SK-N-SH (cell line): ENCODE measurements around the gene SNX8. TPM values are rescaled to one million over a fixed set of nuclear protein-coding genes. Genes with fewer than 3 reads are reported as not detected.

Experiments used
- CTCF ChIA-PET: fragments of 300-600, 350-600 bp; formaldehyde crosslinking; extraction: SDS; loops from one replicate; lab custom pipeline; 2021; lab: Yijun Ruan, JAX
- POLR2A ChIA-PET: fragments of 350-600 bp; sonication (Branson Sonifier 250); formaldehyde crosslinking; extraction: SDS; loops from one replicate; lab custom pipeline; 2020; ENCODE audit warnings: antibody characterized with exemption, inconsistent platforms; lab: Yijun Ruan, JAX
- DNase-seq: peaks from one replicate; pipeline ENCODE4 v3.0.0; 2012
- H2AFZ ChIP-seq: fragments of 200-600 bp; sonication (generic); 2 replicates; pipeline ENCODE4 v1.8.1; 2016; ENCODE audit warnings: antibody characterized with exemption, mild to moderate bottlenecking, low read depth
- H3F3A ChIP-seq: fragments of 200-600 bp; sonication (generic); replicated peaks from 2 replicates; pipeline ENCODE3; 2016; ENCODE audit warnings: antibody characterized with exemption, mild to moderate bottlenecking; ENCODE audit not compliant: insufficient read depth
- H3K27ac ChIP-seq, 2 experiments: fragments of 200-500 bp in 1 of 2; fragments of 200-600 bp in 1 of 2; sonication (Bioruptor generic) in 1 of 2; sonication (generic), shearing (Covaris generic) in 1 of 2; 2 replicates each; pipeline versions ENCODE4 v1.5.1 to v1.6.1; 2014 to 2016; ENCODE audit warnings: low read depth in 2 of 2, inconsistent platforms in 1 of 2, low read length in 1 of 2, mild to moderate bottlenecking in 1 of 2, mixed read lengths in 1 of 2
- H3K27me3 ChIP-seq: fragments of 200-600 bp; sonication (generic), shearing (Covaris generic); 2 replicates; pipeline ENCODE4 v1.6.1; 2016; ENCODE audit warnings: mixed run types; ENCODE audit not compliant: insufficient read depth
- H3K36me3 ChIP-seq, 2 experiments: fragments of 200-500 bp in 1 of 2; fragments of 200-600 bp in 1 of 2; sonication (Bioruptor generic) in 1 of 2; sonication (generic) in 1 of 2; replicated peaks in 1 of 2; 2 replicates each; pipeline versions ENCODE3 to v1.5.1; 2014 to 2016; ENCODE audit warnings: low read length in 1 of 2, mild to moderate bottlenecking in 1 of 2; ENCODE audit not compliant: insufficient read depth in 2 of 2, control insufficient read depth in 1 of 2
- H3K4me1 ChIP-seq, 2 experiments: fragments of 200-500 bp in 1 of 2; fragments of 200-600 bp in 1 of 2; sonication (Bioruptor generic) in 1 of 2; sonication (generic), shearing (Covaris generic) in 1 of 2; 2 replicates each; pipeline versions ENCODE4 v1.5.1 to v1.6.1; 2014 to 2016; ENCODE audit warnings: low read depth in 1 of 2, low read length in 1 of 2, mixed run types in 1 of 2; ENCODE audit not compliant: insufficient read depth in 2 of 2, control insufficient read depth in 1 of 2
- H3K4me2 ChIP-seq: fragments of 200-600 bp; sonication (generic), shearing (Covaris generic); 2 replicates; pipeline ENCODE4 v1.6.1; 2017; ENCODE audit warnings: mixed run types
- H3K4me3 ChIP-seq, 2 experiments: fragments of 200-500 bp in 1 of 2; fragments of 200-600 bp in 1 of 2; sonication (Bioruptor generic) in 1 of 2; sonication (generic), shearing (Covaris generic) in 1 of 2; 2 replicates each; pipeline versions ENCODE4 v1.5.1 to v1.8.1; 2014 to 2016; ENCODE audit warnings: low read depth in 2 of 2, inconsistent platforms in 1 of 2, low read length in 1 of 2, mild to moderate bottlenecking in 1 of 2, mixed read lengths in 1 of 2, moderate library complexity in 1 of 2
- H3K79me2 ChIP-seq: fragments of 200-600 bp; sonication (generic); 2 replicates; pipeline ENCODE4 v1.8.1; 2017; ENCODE audit warnings: mild to moderate bottlenecking; ENCODE audit not compliant: insufficient read depth
- H3K9ac ChIP-seq: fragments of 200-600 bp; sonication (generic); 2 replicates; pipeline ENCODE4 v1.6.1; 2017; ENCODE audit warnings: mixed run types
- H3K9me2 ChIP-seq: fragments of 200-600 bp; sonication (generic); 2 replicates; pipeline ENCODE4 v1.6.1; 2017; ENCODE audit warnings: mixed run types
- H3K9me3 ChIP-seq: fragments of 200-600 bp; sonication (generic); 2 replicates; pipeline ENCODE4 v1.6.1; 2017; ENCODE audit warnings: mixed run types, mild to moderate bottlenecking, moderate library complexity
- H4K20me1 ChIP-seq: fragments of 200-600 bp; sonication (generic); 2 replicates; pipeline ENCODE4 v1.6.1; 2017; ENCODE audit warnings: mild to moderate bottlenecking, mixed run types; ENCODE audit not compliant: insufficient read depth
- ELF1 ChIP-seq: IDR thresholded peaks from 2 replicates; pipeline ENCODE4 v1.4.0; 2012
- EP300 ChIP-seq, 2 experiments: IDR thresholded peaks; 2 replicates each; pipeline versions ENCODE4 v1.4.0 to v1.6.1; 2012; ENCODE audit warnings: borderline replicate concordance in 1 of 2, low read depth in 1 of 2, low read length in 1 of 2
- FOXJ3 ChIP-seq: sonication (generic); formaldehyde crosslinking; IDR thresholded peaks from 2 replicates; pipeline ENCODE4 v1.5.1; 2020; ENCODE audit warnings: mild to moderate bottlenecking, missing genetic modification reagents
- GATA2 ChIP-seq: sonication (generic); formaldehyde crosslinking; IDR thresholded peaks from 2 replicates; pipeline ENCODE4 v1.5.0; 2020; ENCODE audit warnings: mild to moderate bottlenecking, missing genetic modification reagents
- IRF3 ChIP-seq: fragments of 150-350 bp; IDR thresholded peaks from 2 replicates; pipeline ENCODE4 v1.6.1; 2016; ENCODE audit warnings: mild to moderate bottlenecking, low read depth, low read length
- JUND ChIP-seq: IDR thresholded peaks from 2 replicates; pipeline ENCODE4 v1.4.0; 2012
- MEF2A ChIP-seq: IDR thresholded peaks from 2 replicates; pipeline ENCODE4 v1.4.0; 2012; ENCODE audit warnings: low read depth, borderline replicate concordance
- NFIC ChIP-seq: IDR thresholded peaks from 2 replicates; pipeline ENCODE4 v1.4.0; 2012; ENCODE audit warnings: borderline replicate concordance
- NRF1 ChIP-seq: IDR thresholded peaks from 2 replicates; pipeline ENCODE4 v1.6.1; 2012; ENCODE audit warnings: low read depth, mild to moderate bottlenecking, low read length
- RAD21 ChIP-seq: IDR thresholded peaks from 2 replicates; pipeline ENCODE4 v1.6.1; 2012; ENCODE audit warnings: mild to moderate bottlenecking, low read length
- RFX5 ChIP-seq: IDR thresholded peaks from 2 replicates; pipeline ENCODE4 v1.6.1; 2012; ENCODE audit warnings: mild to moderate bottlenecking, improper control_type of control experiment, low read length
- SIN3A ChIP-seq: IDR thresholded peaks from 2 replicates; pipeline ENCODE4 v1.6.1; 2012; ENCODE audit warnings: low read depth, mild to moderate bottlenecking, low read length, moderate library complexity, borderline replicate concordance
- SMC3 ChIP-seq: IDR thresholded peaks from 2 replicates; pipeline ENCODE4 v1.6.1; 2012; ENCODE audit warnings: low read depth, low read length, improper control_type of control experiment
- TAF1 ChIP-seq: IDR thresholded peaks from 2 replicates; pipeline ENCODE4 v1.6.1; 2012; ENCODE audit warnings: low read depth, mild to moderate bottlenecking, low read length, moderate library complexity, borderline replicate concordance
- TEAD4 ChIP-seq: IDR thresholded peaks from 2 replicates; pipeline ENCODE4 v1.4.0; 2012; ENCODE audit warnings: mild to moderate bottlenecking, borderline replicate concordance; ENCODE audit not compliant: insufficient read depth
- ZBTB33 ChIP-seq: IDR thresholded peaks from 2 replicates; pipeline ENCODE4 v1.4.0; 2012; ENCODE audit warnings: low read depth, borderline replicate concordance
- WGBS: methylation state at CpG from one replicate; pipeline ENCODE4 v1.1.6; 2017; ENCODE audit warnings: low lambda C conversion rate; 5-methylcytosine and 5-hydroxymethylcytosine counted together
- polyA plus RNA-seq, 3 experiments: library from polyadenylated mRNA; depleted of rRNA; stranded (reverse); fragments of >200 nt; gene quantifications; 2 replicates each; pipeline ENCODE4 v1.2.3, GENCODE V29; 2012
- TF ChIP-seq, protein P1 (sequence below): IDR thresholded peaks from 2 replicates; pipeline ENCODE4 v1.4.0; 2012; ENCODE audit warnings: low read depth

SNX8 gene
- polyA plus RNA-seq, 1 of the 3 experiments (the other 2 are of a cell fraction), result 20.6 TPM

GRCh38 chr7:2208712-2209111, 105.5 kb downstream of the SNX8 start:
- Histone ChIP-seq H3K9ac (no peak overlapping the region), H3K27me3 (no peaks in the 10 kb centered on the region), H3K4me2 (no peak overlapping the region), H3K4me3 (no peak overlapping the region), H3K9me2 (no peaks in the 10 kb centered on the region), H3K27ac (no peak overlapping the region; a peak in 1 of 4 replicates), H2AFZ (no peak overlapping the region), H3K9me3 (no peaks in the 10 kb centered on the region), H3K4me1 (peaks cover 4 to 26% of the 10 kb centered on the region in 2 experiments; a peak in 2 of 4 replicates), H3K36me3 (peaks cover 41 to 47% of the 10 kb centered on the region in 2 experiments), H4K20me1 (0 out of 2 replicates have a peak, but pooled peaks cover 5% of the 10 kb centered on the region), H3K79me2 (no peaks in the 10 kb centered on the region), H3F3A (no peaks in the 10 kb centered on the region)
- WGBS, result over 99% methylated on average over 16 of the region's 16 CpGs
- CTCF ChIA-PET, result interaction anchor here (0.7 to 2.7 kb wide), 26 partner anchors 9 to 630 kb away, joined by 3 to 23 read pairs (median 5); partner anchors contain the start of gene MAD1L1
- TF ChIP-seq JUND, result no peak
- TF ChIP-seq, protein P1, sequence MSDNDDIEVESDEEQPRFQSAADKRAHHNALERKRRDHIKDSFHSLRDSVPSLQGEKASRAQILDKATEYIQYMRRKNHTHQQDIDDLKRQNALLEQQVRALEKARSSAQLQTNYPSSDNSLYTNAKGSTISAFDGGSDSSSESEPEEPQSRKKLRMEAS, result no peak
- no peak for TF ChIP-seq EP300 (IDR thresholded peaks at IDR 0.05; ENCODE audit: borderline replicate concordance in 1 of 2, low read depth in 1 of 2, low read length in 1 of 2)
- TF ChIP-seq RFX5, result no peak
- TF ChIP-seq GATA2, result no peak
- no peak for TF ChIP-seq NRF1
- TF ChIP-seq SIN3A, result no peak
- no peak for TF ChIP-seq TEAD4
- TF ChIP-seq IRF3, result no peak
- no peak for TF ChIP-seq MEF2A
- no peak for TF ChIP-seq NFIC
- no peak for TF ChIP-seq RAD21
- TF ChIP-seq TAF1, result no peak
- no peak for TF ChIP-seq ELF1
- TF ChIP-seq ZBTB33, result no peak
- TF ChIP-seq SMC3, result no peak
- no peak for TF ChIP-seq FOXJ3 (CRISPR knock-in tag)
- DNase-seq, result no peak
- POLR2A ChIA-PET, result no interaction called here
